HG02981 (cell line): ENCODE results near the gene TYW5.
"Not testable (repeated sequence)": the region's sequence is repeated elsewhere in the genome, so short reads cannot be mapped to it uniquely, and the experiment has no call there.

Source experiments
- ATAC-seq: cut with Tn5 transposase; IDR thresholded peaks from one replicate; pipeline ENCODE4 v1.9.1; 2021; ENCODE audit warnings: mild to moderate bottlenecking, moderate library complexity; ENCODE audit not compliant: unreplicated experiment

TYW5 gene

DNA sequence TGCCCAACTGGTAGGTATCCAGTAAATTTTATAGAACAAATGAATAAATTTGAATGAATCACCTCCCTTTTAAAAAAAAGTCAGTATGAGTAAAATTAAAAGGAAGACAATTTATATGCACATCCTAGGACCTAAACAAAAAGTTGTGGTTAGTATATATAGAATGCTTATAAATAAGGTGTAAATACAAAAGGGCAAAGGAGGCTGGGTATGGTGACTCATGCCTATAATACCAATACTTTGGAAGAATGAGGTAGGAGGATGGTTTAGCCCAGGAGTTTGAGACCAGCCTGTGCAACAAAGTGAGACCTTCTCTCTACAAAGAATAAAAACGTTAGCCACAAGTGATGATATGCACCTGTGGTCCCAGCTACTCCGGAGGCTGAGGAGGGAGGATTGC lies 31.4 kb downstream of the TYW5 start:
- no peak for ATAC-seq

DNA sequence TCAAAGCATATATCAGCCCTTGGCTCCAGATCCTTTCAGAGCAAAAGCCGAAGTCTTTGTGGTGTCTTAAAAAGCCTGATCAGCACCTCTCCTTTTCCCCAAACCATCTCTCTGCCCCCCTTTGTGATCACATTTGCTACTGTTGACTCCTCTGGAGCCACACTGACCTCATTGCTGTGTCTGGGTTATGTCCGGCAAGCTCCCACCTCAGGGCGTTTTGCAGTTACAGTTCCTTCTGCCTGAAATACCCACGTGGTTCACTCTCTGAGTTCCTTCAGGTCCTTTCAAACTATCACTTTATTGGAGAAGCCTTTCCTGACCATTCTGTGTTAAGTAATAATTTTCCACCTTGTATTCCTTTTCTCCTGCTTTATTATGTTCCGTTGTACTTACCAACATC lies 32.4 kb downstream of the TYW5 start:
- no peak for ATAC-seq

DNA sequence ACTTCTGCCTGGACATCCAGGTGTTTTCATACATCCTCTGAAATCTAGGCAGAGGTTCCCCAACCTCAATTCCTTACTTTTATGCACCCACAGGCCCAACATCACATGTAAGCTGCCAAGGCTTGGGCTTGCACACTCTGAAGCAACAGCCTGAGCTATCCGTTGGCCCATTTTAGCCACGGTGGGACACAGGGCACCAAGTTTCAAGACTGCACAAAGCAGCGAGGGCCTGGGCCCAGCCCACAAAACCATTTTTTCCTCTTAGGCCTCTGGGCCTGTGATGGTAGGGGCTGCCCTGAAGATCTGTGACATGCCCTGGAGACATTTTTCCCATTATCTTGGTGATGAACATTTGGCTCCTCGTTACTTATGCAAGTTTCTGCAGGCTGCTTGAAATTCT lies 38.3 kb downstream of the TYW5 start:
- ATAC-seq: no peak

DNA sequence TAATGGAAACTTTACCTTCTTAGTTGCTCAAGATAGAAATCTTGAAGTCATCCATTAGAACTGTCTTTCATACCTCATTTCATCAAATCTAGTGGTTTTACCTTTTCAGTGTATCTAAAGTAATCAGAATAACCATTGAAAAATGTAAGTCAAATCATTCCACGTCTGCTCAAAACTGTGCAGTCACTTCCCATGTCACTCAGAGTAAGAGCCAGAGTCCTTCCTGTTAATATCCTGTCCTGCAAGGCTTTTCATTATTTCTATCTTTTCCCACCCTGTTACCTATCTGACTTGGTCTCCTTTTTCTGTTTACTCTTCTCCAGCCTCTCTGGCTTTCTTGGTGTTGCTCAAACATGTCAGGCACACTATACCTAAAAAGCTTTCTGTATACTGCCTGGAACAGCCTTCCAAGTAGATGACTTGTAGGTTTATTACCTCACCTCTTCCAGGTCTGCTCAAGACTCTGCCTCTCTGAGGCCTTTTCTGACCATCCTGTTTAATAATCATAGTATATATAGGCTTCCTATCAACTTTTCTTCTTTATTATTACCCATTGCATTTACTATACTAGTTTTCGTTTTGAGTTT lies 40.8 kb downstream of the TYW5 start:
- no peak for ATAC-seq

DNA sequence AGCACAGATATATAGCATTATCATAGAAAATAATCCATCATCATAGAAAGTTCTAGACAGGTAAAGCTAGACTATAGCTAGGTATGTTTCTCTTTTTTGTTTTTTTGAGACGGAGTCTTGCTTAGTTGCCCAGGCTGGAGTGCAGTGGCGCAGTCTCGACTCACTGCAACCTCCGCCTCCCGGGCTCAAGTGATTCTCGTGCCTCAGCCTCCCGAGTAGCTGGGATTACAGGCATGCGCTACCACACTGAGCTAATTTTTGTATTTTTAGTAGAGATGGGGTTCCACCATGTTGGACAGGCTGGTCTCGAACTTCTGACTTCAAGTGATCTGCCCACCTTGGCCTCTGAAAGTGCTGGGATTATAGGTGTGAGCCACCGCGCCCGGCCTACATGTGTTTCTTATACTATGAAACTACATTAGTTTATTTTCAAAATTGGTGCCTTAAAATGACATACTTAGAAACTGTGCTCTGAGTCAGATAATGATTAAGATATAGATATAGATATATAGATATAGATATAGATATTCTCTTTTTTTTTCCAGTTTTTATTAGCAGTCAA lies 42.7 kb downstream of the TYW5 start:
- not testable (repeated sequence) for ATAC-seq

DNA sequence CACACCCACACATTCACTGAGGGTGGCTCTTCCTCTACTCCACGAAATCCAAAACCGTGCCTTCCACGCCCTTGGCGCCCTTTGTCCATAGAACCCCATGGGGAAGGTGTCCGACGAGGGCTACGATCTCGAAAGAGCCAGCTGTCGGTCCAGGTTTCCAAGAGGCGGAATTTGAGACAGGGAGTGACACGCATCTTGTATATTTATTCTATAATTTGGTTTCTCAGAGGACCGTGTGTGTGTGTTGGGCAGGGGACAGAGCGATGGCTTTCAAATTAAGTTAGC lies 43.5 kb downstream of the TYW5 start:
- ATAC-seq: no peak

DNA sequence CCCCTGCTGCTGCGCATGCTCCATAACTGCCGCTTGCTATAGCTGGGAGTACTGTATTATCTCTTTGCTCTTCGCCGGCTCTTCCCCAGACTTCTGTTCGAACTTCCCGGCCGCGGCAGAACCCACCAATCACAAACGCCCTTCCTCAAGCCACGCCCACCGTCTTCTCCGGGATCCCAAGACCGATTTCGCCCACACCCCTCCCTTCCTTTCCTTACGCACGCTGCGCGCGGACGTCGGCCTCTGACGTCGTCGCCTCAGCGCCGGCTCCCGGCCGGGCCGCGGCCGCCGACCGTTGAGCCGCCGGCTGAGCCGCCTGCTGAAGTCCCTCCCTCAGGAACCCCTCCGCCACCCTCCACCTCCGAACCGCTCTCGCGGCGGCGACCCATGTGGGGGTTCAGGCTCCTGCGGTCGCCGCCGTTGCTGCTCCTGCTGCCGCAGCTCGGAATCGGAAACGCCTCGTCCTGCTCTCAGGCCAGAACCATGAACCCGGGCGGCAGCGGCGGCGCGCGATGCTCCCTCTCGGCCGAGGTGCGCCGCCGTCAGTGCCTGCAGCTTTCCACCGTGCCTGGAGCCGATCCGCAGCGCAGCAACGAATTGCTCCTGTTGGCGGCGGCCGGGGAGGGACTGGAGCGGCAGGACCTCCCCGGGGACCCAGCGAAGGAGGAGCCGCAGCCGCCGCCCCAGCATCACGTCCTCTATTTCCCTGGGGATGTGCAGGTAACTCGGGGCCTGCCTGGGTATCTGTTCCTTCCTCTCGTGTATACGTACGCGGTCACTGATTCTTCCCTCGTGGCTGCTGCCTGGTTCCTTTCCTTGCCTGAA lies 44.0 kb downstream of the TYW5 start, which contains the start of gene C2orf69:
C2orf69 (plus strand) TSS at position 242 of the 825 bp plus-strand sequence; CDS start at position 388, 146 bp downstream.
- peak; percentile 84 for ATAC-seq

DNA sequence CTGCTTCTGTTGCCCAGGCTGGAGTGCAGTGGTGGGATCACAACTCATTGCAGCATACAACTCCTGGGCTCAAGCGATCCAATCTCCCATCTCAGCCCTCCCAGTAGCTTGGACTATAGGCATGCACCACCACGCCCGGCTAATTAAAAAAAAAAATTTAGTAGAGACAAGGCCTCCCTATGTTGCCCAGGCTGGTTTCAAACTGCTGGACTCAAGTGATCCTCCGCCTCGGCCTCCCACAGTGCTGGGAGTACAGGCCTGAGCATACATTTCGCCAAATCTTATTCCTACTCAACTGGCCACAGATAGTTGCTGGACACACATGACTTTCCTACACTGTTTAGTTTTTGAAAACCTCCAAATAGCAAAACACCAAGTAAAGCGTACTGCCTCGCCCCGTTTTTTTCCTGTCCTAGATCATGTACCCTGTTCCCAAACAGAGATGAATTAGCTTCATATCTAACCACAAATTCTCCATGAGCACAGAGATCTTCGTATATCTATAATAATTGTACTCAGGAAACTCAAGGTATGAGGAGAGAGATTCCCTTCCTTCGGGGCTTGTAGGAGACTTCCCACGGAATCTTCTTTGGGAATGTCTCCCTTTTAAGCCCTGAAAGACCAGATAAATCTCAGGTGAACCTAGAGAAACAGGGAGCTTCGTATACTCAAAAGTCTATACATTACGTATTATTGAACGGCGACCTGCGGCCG lies 44.8 kb downstream of the TYW5 start:
- no peak for ATAC-seq

DNA sequence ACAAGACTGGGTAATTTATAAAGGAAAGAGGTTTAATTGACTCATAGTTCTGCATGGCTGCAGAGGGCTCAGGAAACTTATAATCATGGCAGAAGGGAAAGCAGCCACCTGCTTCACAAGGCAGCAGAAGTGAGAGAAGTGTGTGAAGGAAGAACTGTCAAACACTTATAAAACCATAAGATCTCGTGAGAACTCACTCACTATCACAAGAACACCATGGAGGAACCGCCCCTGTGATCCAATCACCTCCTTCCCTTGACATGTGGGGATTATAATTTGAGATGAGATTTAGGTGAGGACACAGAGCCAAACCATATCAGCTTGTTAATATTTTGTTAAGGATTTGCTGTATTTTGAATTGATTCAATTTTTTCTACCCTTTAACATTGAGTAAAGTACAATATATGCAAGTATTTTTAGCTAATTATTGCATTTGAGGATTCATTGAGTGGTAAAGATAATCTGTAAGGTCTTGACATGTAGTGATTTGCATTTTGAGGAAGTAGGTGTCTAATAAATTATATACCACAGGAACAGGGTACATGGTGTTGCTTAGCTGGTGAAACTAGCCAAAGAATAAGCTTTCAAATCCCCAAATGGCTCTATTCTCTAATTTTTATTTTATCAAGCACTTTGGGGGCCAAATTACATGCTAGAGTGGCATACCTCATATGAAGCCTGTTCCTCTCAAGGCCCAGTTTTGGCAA lies 48.1 kb downstream of the TYW5 start:
- ATAC-seq: no peak

DNA sequence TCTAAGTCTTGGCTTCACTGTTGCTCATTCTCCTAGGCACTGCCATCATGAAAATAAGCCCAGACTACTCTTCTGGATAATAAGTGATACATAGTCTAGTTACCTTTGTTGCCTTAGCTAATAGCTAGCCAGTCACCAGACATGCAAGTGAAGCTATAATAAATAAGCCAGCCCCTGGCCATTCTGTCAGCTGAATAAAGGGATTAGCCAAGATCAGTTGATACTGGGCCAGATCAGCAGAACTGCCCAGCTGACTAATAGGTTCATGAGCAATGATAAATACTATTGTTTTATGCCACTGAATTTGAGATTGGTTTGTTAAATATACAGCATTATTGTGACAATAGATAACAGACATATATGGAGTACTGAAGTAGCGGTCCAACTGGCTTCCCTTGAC lies 52.2 kb downstream of the TYW5 start:
- ATAC-seq: no peak

DNA sequence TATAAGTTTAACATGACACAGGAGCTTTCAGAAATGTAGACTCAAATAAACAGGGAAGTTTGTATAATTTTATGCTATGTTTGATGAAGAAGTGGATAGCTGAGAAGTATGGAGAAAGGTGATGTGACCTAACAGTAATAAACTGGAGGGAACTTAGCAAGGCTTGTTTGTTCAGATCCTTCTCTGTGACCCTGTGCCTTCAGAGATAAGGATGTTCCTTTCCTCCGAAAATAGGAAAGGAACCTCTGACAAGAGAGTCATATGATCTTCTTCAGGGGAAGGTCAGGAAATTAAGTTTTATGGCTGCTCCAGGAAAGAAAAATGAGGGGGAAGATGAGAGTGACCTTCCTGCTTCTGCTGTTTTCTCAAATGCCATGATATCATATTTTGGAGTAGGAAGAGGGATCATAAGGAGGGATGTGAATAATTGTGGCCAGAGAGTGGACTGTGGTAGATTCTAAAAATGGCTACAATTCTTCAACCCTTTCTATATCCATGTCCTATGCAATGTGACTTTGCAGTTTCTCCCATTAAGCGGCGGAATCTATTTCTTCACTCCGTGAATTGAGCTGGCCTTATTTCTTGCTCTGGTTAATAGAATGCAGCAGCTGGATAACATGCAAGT lies 52.7 kb downstream of the TYW5 start:
- ATAC-seq: no peak

DNA sequence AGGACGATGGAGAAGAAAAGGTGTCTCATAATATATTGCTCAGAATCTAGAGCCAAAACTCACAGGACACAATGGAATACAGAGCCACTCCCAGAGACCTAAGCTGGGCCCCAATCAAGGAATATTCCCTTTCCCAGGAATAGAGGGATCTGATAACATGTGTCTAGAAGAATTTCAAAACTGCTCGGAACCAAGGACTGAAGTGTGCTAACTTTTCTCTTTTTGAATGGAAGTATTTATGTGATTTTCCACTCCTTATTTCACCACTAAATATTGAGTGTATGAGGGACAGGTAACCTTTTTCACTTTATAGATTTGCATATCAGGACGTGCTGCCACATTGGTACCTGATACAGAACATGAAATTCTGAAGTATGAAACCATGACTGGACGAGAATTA lies 53.3 kb downstream of the TYW5 start:
- no peak for ATAC-seq

DNA sequence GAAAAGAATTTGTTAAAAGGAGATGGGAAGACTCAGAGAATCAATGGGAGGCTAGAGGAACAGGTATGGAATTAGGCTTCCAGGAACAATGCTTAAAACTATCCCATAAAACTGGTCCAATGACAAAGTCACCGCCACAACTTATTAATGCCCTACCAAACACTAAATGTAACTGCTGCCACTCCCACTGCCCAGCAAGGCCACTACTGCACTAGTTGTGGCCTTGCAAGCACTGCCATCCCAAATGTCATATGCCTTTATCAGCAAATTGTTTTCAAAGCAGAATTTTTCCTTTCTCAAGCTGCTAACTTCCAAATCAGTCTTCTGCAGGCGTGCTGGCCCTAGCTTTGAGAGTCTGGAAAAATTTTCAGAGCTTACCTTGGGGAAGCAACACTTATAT lies 58.7 kb downstream of the TYW5 start:
- ATAC-seq: no peak

DNA sequence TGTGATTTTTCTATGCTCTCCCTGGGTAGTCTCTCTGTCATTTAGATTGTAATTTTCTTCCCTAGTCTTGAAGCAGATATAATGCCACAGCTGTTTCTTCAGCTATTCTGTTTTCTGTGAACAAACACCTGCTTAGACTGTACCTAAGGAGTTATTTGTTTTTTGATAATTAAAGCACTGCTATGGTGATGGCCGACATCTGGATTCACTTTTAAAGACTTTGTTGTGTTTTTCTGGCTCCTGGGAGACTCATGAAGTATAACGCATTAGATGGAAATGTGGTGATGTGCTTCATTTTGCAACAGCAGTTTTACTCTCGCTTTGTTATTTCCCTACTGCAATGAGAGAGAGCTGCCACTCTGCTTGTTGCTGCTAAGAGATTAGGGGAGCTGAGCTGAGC lies 59.9 kb downstream of the TYW5 start:
- no peak for ATAC-seq

DNA sequence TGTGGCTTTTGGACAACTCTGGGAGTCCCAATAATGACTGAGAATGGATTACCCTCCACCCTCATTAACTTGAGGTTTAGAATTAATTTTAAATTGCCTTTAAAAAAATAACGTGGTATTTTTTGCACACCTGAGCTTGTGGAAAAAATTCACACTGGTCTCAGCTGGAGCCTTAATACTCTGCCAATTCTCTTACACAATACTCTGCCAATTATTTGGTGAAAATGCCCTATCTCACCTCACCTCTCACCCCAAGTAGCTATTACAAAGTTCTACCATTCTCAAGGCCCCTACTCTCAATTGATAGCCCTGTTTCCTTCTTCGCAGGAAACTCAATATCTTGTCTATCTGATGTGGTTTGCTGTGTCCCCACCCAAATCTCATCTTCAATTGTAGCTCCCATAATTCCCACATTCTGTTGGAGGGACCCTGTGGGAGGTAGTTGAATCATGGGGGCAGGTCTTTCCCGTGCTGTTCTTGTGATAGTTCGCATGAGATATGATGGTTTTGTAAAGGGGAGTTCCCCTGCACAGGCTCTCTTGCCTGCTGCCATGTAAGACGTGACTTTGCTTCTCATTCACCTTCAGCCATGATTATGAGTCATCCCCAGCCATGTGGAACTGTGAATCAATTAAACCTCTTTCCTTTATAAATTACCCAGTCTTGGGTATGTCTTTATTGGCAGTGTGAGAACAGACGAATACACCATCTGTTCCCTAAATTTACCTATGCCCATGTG lies 71.6 kb downstream of the TYW5 start:
- no peak for ATAC-seq

DNA sequence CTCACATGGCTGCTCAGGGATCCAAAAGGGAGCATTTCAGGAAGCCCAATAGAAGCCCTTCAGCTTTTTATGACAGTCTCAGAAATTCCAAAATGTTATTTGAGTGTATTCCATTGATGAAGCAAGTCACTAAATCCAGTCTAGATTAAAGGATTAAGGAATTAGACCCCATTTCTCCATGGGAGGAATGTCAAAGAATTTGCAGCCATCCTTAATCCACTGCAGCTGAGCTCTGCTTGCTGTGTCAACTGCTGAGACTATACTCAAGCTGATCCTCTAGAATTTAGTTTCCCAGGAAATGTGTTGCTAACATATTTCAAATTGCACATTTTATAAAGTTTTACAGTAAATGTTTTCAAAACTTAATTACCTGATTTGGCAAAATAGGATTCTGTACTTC lies 72.6 kb downstream of the TYW5 start:
- ATAC-seq: no peak
